ENCODE measurements around the gene TAMALIN.
A peak's percentile ranks its signal among the peaks of the same experiment; 100 is the strongest.

Gene TAMALIN

DNA sequence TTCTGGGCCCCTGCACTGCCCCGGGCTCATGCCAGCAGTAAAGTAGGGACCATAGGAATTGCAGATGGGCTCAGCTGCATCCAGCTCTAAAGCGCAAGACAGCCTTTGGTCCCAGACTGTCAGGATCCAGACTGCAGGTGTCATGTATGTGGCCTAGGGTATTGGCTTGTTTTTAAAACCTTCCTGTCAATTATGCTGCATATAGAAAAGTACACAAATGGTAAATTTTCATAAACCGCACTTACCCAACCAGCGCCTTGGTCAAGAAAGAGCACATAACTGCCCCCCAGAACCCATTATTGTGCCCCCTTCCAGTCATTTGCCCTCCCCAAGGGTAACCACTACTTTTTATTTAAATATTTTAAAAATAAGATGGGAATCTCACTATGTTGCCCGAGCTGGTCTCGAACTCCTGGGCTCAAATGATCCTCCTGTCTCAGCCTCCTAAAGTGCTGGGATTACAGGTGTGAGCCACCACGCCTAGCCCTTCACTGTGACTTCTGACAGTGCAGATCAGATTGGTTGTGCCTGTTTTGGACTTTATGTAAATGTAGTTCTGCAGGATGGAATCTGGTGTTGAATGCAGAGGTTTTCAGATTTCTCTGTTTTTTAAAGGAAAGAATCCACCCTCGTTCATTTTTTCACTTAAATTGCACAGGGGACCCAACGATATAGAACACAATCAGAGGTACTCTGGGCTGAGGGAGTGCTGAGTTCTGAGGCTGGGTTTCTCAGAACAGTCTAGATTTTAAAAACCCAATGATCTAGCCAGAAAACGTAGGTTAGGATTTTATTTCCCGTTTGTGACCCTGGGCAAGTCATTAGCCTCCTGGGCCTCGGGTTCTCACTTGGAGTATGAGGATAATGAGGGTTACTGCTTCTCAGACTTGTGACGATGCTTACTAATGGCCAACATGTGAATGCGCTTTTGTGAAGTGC is 51.2 kb downstream of the TAMALIN start:
- Histone ChIP-seq H3K4me3 (no peak overlapping the region), H3K27me3 (no peaks in the 10 kb centered on the region), H3K27ac (no peak overlapping the region), H3K36me3 (peaks cover 0 to 48% (median 15%) of the 10 kb centered on the region in 11 experiments; a peak in 15 of 22 replicates), H3K9me3 (replicated peaks in 1 of 11) (no peaks in the 10 kb centered on the region), H3K4me1 (peaks cover 0 to 5% (median under 1%) of the 10 kb centered on the region in 10 experiments; a peak in 7 of 20 replicates), H4K20me1 (peaks cover 0 to 36% (median 0%) of the 10 kb centered on the region in 11 experiments; a peak in 5 of 22 replicates), H3K9ac (no peak overlapping the region), H3K4me2 (no peak overlapping the region)
- TF ChIP-seq Cebpa-rat (IDR thresholded peaks at IDR 0.05), result no peak

DNA sequence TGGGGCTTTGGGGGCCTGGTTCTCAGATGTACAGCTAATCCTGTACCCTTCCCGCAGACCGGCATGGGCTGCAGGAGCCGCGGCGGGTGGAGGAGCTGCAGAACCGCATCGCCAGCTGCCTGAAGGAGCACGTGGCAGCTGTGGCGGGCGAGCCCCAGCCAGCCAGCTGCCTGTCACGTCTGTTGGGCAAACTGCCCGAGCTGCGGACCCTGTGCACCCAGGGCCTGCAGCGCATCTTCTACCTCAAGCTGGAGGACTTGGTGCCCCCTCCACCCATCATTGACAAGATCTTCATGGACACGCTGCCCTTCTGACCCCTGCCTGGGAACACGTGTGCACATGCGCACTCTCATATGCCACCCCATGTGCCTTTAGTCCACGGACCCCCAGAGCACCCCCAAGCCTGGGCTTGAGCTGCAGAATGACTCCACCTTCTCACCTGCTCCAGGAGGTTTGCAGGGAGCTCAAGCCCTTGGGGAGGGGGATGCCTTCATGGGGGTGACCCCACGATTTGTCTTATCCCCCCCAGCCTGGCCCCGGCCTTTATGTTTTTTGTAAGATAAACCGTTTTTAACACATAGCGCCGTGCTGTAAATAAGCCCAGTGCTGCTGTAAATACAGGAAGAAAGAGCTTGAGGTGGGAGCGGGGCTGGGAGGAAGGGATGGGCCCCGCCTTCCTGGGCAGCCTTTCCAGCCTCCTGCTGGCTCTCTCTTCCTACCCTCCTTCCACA is 52.0 kb downstream of the TAMALIN start:
- Histone ChIP-seq H3K4me1 (no peaks in the 10 kb centered on the region; a peak in 1 of 20 replicates), H3K27me3 (no peaks in the 10 kb centered on the region), H3K4me2 (no peak overlapping the region), H4K20me1 (peaks cover 0 to 27% (median 0%) of the 10 kb centered on the region in 11 experiments; a peak in 4 of 22 replicates), H3K27ac (no peak overlapping the region), H3K9ac (no peak overlapping the region), H3K4me3 (no peak overlapping the region), H3K9me3 (replicated peaks in 1 of 11) (no peaks in the 10 kb centered on the region), H3K36me3 (peaks cover 0 to 48% (median 15%) of the 10 kb centered on the region in 11 experiments; a peak in 15 of 22 replicates)
- TF ChIP-seq Cebpa-rat (IDR thresholded peaks at IDR 0.05), result no peak

DNA sequence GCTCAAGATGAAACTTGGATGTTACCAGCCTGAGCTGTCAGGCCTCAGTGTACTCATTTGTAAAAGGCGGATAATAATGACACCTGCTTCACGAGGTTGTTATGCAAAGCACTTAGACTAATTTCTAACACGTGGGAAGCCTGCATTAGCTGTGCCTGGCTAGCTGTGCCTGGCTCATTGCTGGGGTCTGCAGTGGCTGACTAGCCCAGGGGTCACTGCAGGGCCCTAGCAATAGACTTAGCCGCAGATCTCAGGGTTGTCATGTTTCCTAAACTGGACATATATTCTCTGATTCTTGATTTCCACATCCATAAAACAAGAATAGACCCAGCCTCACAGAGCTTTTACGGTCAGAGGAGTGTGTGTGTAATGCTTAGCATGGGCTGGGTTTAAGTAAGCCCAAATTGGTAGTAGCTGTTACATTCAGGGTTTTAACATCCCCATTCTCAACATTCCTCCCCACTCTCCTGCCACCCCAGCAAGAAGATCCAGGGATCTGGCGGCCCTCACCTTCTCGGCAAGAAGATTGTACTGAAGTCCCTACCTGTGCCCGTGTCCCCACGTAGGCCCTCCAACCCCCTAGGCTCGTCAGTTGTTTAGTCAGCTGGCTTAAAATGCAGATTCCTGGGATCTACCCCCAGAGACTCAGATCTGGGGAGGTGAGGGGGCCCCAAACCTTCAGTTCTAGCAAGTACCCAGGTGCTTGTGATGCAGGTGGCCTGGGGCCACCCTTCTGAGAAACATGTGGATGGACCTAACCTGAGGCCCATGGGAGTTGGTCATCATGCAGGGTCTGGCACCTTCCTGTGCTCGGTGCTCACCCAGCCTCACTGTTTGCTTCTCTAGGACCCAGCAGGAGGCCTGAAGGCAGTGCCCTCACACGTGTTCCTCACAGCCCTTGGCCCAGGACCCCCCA is 53.1 kb downstream of the TAMALIN start:
- H3K27me3 ChIP-seq, result no peaks in the 10 kb centered on the region
- TF ChIP-seq Cebpa-rat (IDR thresholded peaks at IDR 0.05), result no peak
- peak overlapping the region in 1 of 11 experiments; percentile 10; a peak in 1 of 22 replicates for H3K9ac ChIP-seq
- H3K36me3 ChIP-seq, result peaks cover 0 to 41% (median 15%) of the 10 kb centered on the region in 11 experiments; a peak in 15 of 22 replicates
- H3K4me1 ChIP-seq, result no peaks in the 10 kb centered on the region
- H3K4me3 ChIP-seq, result no peak overlapping the region
- H3K27ac ChIP-seq, result no peak overlapping the region
- H3K4me2 ChIP-seq, result no peak overlapping the region
- no peaks in the 10 kb centered on the region for H3K9me3 ChIP-seq (replicated peaks in 1 of 11)
- H4K20me1 ChIP-seq, result peaks cover 0 to 17% (median 0%) of the 10 kb centered on the region in 11 experiments; a peak in 2 of 22 replicates

DNA sequence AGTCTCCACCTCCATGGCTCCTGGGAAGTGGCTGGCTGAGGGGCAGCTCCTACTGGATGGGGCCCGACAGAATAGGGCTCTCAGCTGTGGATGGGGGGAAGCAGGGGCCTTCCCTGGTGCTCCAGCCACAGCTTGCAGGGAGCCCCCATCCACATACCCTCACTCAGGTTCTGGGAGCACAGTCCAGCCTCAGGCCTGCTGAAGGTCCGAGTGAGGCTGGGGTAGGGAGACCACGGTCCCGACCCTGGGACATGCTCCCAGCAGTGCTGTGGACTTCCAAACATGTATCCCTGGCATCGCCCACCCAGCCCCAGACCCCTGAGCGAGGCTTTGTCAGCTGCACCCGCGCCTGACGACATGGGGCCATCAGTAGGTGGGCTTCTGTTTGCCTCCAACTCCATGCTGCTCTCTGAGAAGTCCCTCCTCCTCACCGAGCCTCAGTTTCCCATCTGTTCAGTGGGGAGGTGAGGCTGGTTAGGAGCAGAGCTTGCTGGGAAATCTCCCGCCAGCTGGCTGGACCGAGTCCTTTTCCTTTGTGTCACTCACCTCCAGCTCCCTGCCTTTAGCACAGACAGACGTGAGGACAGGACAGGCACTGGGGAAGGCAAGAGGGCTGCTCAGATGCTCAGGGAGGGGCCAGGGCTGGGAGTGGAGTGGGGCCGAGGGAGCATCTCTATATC is 53.9 kb downstream of the TAMALIN start:
- Histone ChIP-seq H3K4me2 (no peak overlapping the region), H3K27ac (no peak overlapping the region), H3K9me3 (replicated peaks in 1 of 11) (no peaks in the 10 kb centered on the region), H3K9ac (peak overlapping the region in 1 of 11 experiments; percentile 10; a peak in 1 of 22 replicates), H3K36me3 (peaks cover 0 to 36% (median 15%) of the 10 kb centered on the region in 11 experiments; a peak in 15 of 22 replicates), H3K4me1 (no peaks in the 10 kb centered on the region), H3K27me3 (no peaks in the 10 kb centered on the region), H3K4me3 (no peak overlapping the region), H4K20me1 (peaks cover 0 to 11% (median 0%) of the 10 kb centered on the region in 11 experiments; a peak in 2 of 22 replicates)
- TF ChIP-seq Cebpa-rat (IDR thresholded peaks at IDR 0.05), result no peak

DNA sequence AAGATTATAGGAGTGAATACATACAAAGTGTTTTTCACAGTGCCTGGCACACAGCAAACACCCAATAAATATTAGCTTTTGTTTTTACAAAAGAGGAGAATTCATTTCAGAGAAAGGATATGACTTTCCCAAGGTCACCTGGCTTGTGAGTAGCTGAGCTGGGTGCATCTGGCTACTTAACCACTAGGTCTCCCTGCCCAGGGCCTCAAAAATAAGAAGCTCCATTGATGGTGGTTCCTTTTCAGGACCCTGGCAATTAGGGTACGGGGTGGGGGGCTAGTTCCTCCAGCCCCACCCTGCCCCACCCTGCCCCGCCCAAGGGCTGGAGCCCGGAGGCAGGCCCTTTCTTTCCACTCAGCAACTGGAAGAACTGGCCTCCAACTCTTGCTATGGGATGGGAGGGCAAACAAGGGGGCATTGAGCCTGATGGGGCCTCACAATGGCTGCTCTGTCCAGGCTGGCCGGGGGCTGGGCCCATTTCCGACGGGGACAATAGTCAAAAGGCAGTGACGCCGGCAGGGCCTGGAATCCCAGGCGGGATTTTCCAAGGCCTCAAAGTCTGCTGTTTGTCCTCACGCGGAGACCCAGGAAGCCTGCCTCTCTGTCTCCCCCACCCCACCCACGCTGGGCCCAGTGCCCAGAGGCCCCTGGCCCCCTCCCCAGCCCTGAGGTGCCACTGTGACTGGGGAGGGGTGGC is 54.9 kb downstream of the TAMALIN start:
- Histone ChIP-seq H3K9me3 (replicated peaks in 1 of 11) (no peaks in the 10 kb centered on the region), H3K4me3 (no peak overlapping the region), H3K27me3 (no peaks in the 10 kb centered on the region), H3K4me1 (peaks cover 0 to 6% (median 4%) of the 10 kb centered on the region in 10 experiments; a peak in 15 of 20 replicates), H4K20me1 (peaks cover 0 to 6% (median 0%) of the 10 kb centered on the region in 11 experiments; a peak in 2 of 22 replicates), H3K36me3 (peaks cover 0 to 29% (median 11%) of the 10 kb centered on the region in 11 experiments; a peak in 15 of 22 replicates), H3K4me2 (no peak overlapping the region), H3K27ac (no peak overlapping the region), H3K9ac (no peak overlapping the region)
- no peak for TF ChIP-seq Cebpa-rat (IDR thresholded peaks at IDR 0.05)

DNA sequence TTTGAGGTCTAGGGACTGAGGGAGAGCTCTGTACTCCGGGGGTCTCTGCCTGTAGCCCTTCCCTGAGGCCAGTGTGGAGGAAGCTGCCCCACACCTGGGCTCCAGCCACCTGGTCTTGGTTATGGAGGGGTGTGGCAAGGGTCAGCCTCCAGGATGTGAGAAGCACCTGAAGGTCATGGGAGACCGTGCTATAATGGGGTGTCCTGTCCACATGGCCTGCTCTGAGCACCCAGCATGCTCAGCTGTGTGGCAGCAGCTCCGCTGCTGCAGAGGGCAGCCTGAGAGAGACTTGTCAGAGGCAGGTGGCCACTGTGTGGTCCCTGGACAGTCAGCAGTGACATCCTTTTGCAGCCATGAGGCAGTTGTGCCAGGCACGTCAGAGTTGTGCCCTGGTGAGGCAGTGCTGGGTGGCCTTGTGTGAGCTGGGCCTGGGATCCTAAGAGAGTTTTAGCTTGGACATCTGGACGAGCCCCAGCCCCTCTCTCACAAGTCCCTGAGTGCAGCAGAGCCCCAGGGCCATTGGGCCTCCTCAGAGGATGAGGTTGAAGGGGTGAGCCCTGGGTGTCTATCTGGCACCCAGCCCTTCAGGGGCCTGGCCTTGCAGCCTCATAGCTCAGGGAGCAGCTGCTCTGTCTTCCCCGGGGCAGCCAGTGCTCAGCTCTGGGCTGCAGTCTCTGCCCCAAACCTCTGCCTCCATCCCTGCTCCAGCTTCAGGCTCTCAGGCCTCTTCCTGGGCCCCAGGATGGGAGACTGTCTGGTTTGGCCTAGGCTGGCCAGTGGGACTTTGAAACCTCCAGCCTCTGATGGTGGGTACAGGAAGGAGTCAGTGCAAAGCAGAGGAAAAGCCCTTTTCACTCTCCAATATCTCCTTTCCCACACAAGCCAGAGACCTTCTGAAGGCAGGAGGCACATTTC is 55.7 kb downstream of the TAMALIN start:
- Histone ChIP-seq H3K4me1 (peaks cover 0 to 13% (median 11%) of the 10 kb centered on the region in 10 experiments; a peak in 15 of 20 replicates), H3K9ac (peak overlapping the region in 4 of 11 experiments; percentile 6 to 26 (median 21); a peak in 5 of 22 replicates), H3K4me3 (no peak overlapping the region), H4K20me1 (no peaks in the 10 kb centered on the region; a peak in 1 of 22 replicates), H3K9me3 (replicated peaks in 1 of 11) (no peaks in the 10 kb centered on the region), H3K27ac (no peak overlapping the region), H3K27me3 (no peaks in the 10 kb centered on the region), H3K36me3 (peaks cover 0 to 21% (median 5%) of the 10 kb centered on the region in 11 experiments; a peak in 13 of 22 replicates), H3K4me2 (no peak overlapping the region)
- TF ChIP-seq Cebpa-rat (IDR thresholded peaks at IDR 0.05), result no peak

All from BLaER1 treated with 17β-estradiol and CSF1 and Interleukin-3, amounts not matched to agents 10 nM and 100 nM (cell line).